Adrenal gland (tissue), 12 donors: ENCODE measurements around the gene BNC1. TPM values are rescaled to one million over a fixed set of nuclear protein-coding genes. Genes with fewer than 3 reads are reported as not detected.

Experiments
- DNase-seq, 7 donors: peaks; one replicate each; pipeline ENCODE4 v3.0.0-alpha.2; 2019 to 2020
- H3K27ac ChIP-seq, 5 donors: fragments of 200-600 bp; sonication (generic) in 4 of 5; 1 replicate in 3 of 5; 2 replicates in 2 of 5; pipeline versions ENCODE4 v1.5.1 to v1.8.0; 2016 to 2020; ENCODE audit warnings: mild to moderate bottlenecking in 1 of 5
- H3K27me3 ChIP-seq: fragments of 200-600 bp; 2 replicates; pipeline ENCODE4 v1.8.0; 2021
- H3K36me3 ChIP-seq, 2 donors: fragments of 200-600 bp; replicated peaks in 1 of 2; 1 replicate in 1 of 2; 2 replicates in 1 of 2; pipeline versions ENCODE4 v1.5.1 to v1.8.0; 2018 to 2022
- H3K4me1 ChIP-seq, 2 donors: fragments of 200-600 bp; replicated peaks in 1 of 2; 1 replicate in 1 of 2; 2 replicates in 1 of 2; pipeline versions ENCODE4 v1.5.1 to v1.8.0; 2018 to 2021
- H3K4me3 ChIP-seq, 4 donors: fragments of 200-600 bp; sonication (generic) in 3 of 4; one replicate each; pipeline ENCODE4 v1.5.1; 2016 to 2018
- H3K9me3 ChIP-seq, 3 donors: fragments of 200-600 bp; sonication (generic) in 1 of 3; replicated peaks in 1 of 3; 1 replicate in 2 of 3; 2 replicates in 1 of 3; pipeline versions ENCODE4 v1.5.1 to v1.8.0; 2016 to 2021
- POLR2A ChIP-seq, 2 donors: fragments of 450-650 bp; IDR thresholded peaks; one replicate each; pipeline ENCODE4 v1.6.1; 2017; ENCODE audit warnings: antibody characterized with exemption in 2 of 2, mild to moderate bottlenecking in 2 of 2, moderate library complexity in 1 of 2
- WGBS, 4 donors: extraction: QIAGEN DNeasy Blood & Tissue Kit in 2 of 4; methylation state at CpG; one replicate each; pipeline versions ENCODE4 v1.1.5 to v1.1.7; 2013 to 2017; 5-methylcytosine and 5-hydroxymethylcytosine counted together
- intact Hi-C, 2 donors: fragments of 100-400 bp; cut with DNase I; formaldehyde crosslinking; loops; one replicate each; pipeline versions ENCODE4 v1.14.1 to v1.15.0; 2022 to 2023
- polyA plus RNA-seq, 3 donors: library from polyadenylated mRNA; stranded (reverse); fragments of 200-250 nt in 2 of 3; fragments of 350-450 nt in 1 of 3; fragmentation: Illumina TruSeq in 1 of 3; extraction: RNeasy Lipid Tissue Mini Kit (QIAGEN cat#74804) in 1 of 3; gene quantifications; one replicate each; pipeline ENCODE4 v1.2.3, GENCODE V29; 2013 to 2014
- total RNA-seq, 9 donors: library from RNA; depleted of rRNA in 4 of 9; stranded (reverse); fragments of >200 nt in 4 of 9; fragments of 120-200 nt in 1 of 9; fragmentation: NEBNext Ultra II Directional in 1 of 9; extraction: Animal tissue kit (Norgen Biotek cat#: 25700) in 1 of 9; gene quantifications; one replicate each; pipeline versions ENCODE4 v1.1.0 to v1.2.4, GENCODE V29; 2013 to 2023
- TF ChIP-seq, protein P1 (sequence below), 6 experiments: fragments of 450-650 bp in 4 of 6; fragments of 200-600 bp in 2 of 6; sonication (generic) in 1 of 6; IDR thresholded peaks; 1 replicate in 5 of 6; 2 replicates in 1 of 6; pipeline versions ENCODE4 v1.5.1 to v1.8.0; 2016 to 2021; ENCODE audit warnings: antibody characterized with exemption in 6 of 6, mild to moderate bottlenecking in 2 of 6, moderate library complexity in 1 of 6
- donor health status: healthy with polysubstance abuse.
- donor health status: Bipolar disorder and iron deficiency.
- donor health status: DM: yes; HTN: yes; CAD: no.
- donor health status: DM: no; HTN: no; CAD: no.
- donor health status: DM: no; HTN: no; CAD: no.
- donor health status: DM: yes; HTN: yes; CAD: no.

The BNC1 gene
- total and polyA plus RNA-seq, 12 donors = 0.03 to 0.55 (median 0.17) TPM; not detected in 3

DNA sequence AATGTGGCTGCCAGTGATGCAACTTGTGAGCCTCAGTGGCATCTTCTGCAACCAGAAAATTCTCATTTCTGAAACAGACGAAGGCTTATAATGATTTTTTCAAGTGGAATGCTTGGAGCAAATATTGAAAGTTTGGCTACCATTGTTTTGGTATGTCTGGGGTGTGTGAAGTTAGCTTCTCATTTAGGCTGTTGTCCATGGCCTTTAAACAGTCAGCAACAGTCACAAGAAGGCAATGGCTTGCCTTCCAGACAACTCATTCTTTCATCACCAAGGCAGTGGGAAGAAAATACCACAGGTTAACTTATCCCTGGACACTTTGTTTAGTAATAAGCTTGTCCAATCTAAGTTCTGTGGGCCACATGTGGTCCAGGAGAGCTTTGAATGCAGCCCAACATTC lies 4.7 kb upstream of the BNC1 start:
- H3K4me3 ChIP-seq = no peak overlapping the region
- H3K27me3 ChIP-seq = peaks cover 17% of the 10 kb centered on the region
- no peak for TF ChIP-seq POLR2A (IDR thresholded peaks at IDR 0.05)
- TF ChIP-seq, protein P1, sequence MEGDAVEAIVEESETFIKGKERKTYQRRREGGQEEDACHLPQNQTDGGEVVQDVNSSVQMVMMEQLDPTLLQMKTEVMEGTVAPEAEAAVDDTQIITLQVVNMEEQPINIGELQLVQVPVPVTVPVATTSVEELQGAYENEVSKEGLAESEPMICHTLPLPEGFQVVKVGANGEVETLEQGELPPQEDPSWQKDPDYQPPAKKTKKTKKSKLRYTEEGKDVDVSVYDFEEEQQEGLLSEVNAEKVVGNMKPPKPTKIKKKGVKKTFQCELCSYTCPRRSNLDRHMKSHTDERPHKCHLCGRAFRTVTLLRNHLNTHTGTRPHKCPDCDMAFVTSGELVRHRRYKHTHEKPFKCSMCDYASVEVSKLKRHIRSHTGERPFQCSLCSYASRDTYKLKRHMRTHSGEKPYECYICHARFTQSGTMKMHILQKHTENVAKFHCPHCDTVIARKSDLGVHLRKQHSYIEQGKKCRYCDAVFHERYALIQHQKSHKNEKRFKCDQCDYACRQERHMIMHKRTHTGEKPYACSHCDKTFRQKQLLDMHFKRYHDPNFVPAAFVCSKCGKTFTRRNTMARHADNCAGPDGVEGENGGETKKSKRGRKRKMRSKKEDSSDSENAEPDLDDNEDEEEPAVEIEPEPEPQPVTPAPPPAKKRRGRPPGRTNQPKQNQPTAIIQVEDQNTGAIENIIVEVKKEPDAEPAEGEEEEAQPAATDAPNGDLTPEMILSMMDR (IDR thresholded peaks at IDR 0.05) = no peak
- no peak overlapping the region for H3K27ac ChIP-seq
- no peak for DNase-seq
- no peaks in the 10 kb centered on the region for H3K36me3 ChIP-seq
- no peaks in the 10 kb centered on the region for H3K9me3 ChIP-seq
- H3K4me1 ChIP-seq = peaks cover 0 to under 1% of the 10 kb centered on the region in 2 donors
- 70 to 88% (median 83%) methylated on average over 1 of the region's 1 CpG for WGBS, 4 donors
- intact Hi-C loops = no loop called here

DNA sequence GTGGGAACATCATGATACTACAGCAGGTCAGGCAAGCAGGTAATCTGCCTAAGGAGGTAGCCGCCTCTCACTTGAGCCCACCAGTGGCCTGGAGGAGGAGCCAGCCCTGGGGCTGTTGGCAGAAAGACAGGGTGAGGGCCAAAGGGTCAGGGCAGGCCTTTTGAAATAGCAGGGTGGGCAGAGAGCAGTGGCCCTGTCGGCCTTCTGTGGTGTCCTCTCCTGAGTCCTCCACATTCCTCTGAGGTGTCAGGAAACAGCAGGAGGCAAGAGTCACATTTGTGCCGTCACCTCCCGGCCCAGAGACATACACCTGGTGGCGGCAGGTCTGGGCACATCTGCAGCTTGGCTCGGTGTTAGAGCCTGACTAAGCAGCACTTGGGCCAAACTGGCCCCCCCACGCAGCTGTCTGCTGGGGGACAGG lies 3.9 kb upstream of the BNC1 start:
- H3K4me1 ChIP-seq = peaks cover 0 to 8% of the 10 kb centered on the region in 2 donors
- H3K4me3 ChIP-seq = no peak overlapping the region
- no peak for DNase-seq
- H3K9me3 ChIP-seq = no peaks in the 10 kb centered on the region
- 68 to 86% (median 70%) methylated on average over 3 to 7 of the region's 7 CpGs for WGBS, 4 donors
- no peak overlapping the region for H3K27ac ChIP-seq
- peaks cover 24% of the 10 kb centered on the region for H3K27me3 ChIP-seq
- TF ChIP-seq, protein P1 (IDR thresholded peaks at IDR 0.05) = no peak
- TF ChIP-seq POLR2A (IDR thresholded peaks at IDR 0.05) = no peak
- no peaks in the 10 kb centered on the region for H3K36me3 ChIP-seq
- intact Hi-C loops = no loop called here

DNA sequence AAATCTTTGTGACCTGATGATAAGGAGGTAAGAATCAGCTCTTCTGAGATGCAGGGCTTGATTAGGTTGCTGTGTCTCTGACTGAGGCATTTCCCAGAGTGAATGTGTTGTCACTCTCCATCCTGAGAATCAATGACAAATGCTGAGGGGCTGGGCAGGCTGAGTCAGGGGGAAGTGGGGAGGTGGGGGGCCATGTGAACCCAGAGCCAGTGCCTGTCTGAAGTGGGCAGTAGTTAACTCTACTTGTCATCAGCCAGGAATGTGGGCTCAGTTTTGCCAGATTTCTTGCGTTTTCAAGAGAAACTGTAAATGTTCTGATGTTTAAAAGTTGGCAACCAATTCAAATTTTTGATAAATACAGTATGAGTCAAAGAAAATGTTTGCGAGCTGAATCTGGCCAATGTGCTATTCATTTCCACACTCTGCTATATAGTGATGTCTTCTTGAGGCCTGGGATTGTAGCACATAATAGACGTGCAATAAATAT lies 3.1 kb upstream of the BNC1 start:
- Histone ChIP-seq H3K36me3 (no peaks in the 10 kb centered on the region), H3K4me1 (peaks cover 0 to 9% of the 10 kb centered on the region in 2 donors), H3K27me3 (peaks cover 32% of the 10 kb centered on the region), H3K9me3 (no peaks in the 10 kb centered on the region), H3K27ac (no peak overlapping the region), H3K4me3 (no peak overlapping the region)
- intact Hi-C loops = no loop called here
- 39 to 69% (median 55%) methylated on average over 3 of the region's 3 CpGs for WGBS, 4 donors
- DNase-seq = no peak
- TF ChIP-seq POLR2A (IDR thresholded peaks at IDR 0.05) = no peak
- TF ChIP-seq, protein P1 (IDR thresholded peaks at IDR 0.05) = no peak

DNA sequence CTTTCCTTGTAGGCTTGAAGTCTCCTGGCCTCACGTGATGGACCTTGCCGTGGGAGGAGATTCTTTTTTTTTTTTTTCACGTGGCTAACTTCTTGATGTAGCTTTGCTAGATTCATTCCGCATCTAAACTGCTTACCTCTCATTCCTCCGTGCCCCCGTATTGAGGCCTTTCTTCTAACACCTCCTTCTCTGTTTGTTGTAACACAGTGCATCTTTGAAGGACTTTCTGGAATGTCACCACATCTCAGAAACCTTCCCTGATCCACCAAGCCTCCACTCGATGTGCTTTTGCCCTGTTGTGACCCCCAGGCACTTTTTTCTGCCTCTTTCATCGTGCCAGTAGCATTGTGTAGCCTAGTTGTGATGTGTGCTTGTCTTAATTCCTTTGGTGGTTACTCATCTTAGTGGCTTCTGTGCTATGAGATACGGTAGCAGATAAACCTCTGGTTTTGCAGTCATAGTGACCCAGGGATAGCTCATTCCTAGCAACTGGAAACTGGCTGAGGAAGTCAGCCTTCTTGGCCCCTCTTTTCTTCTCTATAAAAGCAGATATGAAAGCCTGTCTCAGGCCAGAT lies 1.6 kb upstream of the BNC1 start:
- H3K27me3 ChIP-seq = peaks cover 46% of the 10 kb centered on the region

More for the DNA sequence above, 1.6 kb upstream of the BNC1 start:
- H3K4me3 ChIP-seq = no peak overlapping the region
- no peaks in the 10 kb centered on the region for H3K36me3 ChIP-seq
- 67 to 80% (median 68%) methylated on average over 9 of the region's 9 CpGs for WGBS, 4 donors
- H3K27ac ChIP-seq = no peak overlapping the region
- TF ChIP-seq POLR2A (IDR thresholded peaks at IDR 0.05) = no peak
- TF ChIP-seq, protein P1 (IDR thresholded peaks at IDR 0.05) = no peak
- peaks cover 0 to 9% of the 10 kb centered on the region in 2 donors for H3K4me1 ChIP-seq
- intact Hi-C loops = no loop called here
- no peak for DNase-seq
- H3K9me3 ChIP-seq = no peaks in the 10 kb centered on the region
